GM21825 (cell line): Measurements from ENCODE around the gene WDFY1.

Source experiments
- ATAC-seq: cut with Tn5 transposase; IDR thresholded peaks from one replicate; pipeline ENCODE4 v1.9.1; 2021; ENCODE audit warnings: mild to moderate bottlenecking, moderate library complexity; ENCODE audit not compliant: unreplicated experiment

The WDFY1 gene

DNA sequence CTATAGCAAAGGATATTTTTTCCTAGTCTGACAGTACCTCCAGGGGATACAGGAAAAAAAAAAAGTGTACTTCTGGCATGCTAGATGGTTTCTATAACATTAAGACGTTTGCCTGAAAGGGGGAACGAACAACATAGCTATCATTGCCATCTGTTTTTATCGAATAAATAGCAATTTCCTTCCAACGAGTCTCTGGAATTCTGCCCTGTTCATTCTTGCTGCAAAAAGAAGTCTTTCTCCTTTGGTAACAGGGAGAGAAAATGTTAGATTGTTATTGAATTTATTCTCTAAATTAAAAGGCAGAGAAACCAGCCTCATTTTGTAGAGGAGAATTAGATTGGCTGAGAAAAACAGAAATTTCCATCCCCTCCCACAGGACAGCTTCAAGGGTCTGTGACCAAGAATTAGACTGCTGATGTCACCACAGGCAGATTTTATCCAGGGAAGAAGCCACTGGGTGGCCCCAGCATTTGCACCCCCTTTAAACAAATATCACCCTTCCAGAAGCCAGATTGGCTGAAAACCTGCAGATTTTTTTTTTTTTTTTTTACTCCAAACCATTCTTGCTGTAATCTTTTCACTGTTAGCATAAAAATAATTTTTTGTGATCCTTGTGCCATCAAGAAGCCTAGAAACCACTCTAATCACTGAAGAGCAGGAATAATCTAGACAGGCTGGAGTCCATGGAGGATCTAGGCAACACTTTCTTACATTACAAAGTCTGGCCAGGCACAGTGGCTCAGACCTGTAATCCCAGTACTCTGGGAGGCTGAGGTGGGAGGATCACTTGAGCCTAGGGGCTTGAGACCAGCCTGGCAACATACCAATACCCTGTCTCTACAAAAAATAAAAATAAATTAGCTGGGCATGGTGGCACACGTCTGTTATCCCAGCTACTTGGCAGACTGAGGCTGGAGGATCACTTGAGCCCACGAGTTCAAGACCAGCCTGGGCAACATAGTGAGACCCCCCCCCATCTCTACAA lies 12.0 kb downstream of the WDFY1 start:
- ATAC-seq: no peak

DNA sequence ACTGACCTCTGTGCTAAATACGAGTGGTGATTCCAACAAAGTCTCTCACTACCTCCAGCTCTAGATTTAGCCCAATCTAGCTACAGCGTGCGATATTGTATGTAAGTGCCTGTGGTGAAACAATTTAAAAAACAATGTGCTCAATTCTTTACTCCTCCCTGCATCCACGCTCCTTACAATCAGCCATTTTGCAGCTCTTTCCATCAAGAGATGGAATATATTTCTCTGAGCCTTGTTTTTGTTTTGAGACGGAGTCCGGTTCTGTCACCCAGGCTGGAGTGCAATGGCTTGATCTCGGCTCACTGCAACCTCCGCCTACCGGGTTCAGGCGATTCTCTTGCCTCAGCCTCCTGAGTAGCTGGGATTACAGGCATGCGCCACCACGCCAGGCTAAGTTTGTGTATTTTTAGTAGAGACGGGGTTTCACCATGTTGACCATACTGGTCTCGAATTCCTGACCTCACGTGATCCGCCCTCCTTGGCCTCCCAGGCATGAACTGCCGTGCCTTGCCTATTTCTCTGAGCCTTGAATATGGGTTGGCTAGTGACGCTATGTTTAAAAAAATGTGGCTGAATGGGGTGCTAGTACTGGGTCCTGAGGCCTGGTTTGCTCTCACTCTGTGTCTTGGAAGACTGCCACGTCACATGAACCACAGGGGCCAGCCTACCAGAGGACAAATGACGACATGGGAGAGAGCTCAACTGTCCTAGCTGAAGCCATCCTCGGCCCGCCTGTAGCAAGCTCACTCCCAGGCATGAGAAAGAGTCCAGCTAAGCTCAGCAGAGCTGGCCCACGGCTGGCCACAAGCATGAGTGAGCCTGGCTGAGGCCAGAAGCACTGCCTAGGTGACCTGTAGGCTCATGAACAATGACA lies 14.8 kb downstream of the WDFY1 start:
- no peak for ATAC-seq

DNA sequence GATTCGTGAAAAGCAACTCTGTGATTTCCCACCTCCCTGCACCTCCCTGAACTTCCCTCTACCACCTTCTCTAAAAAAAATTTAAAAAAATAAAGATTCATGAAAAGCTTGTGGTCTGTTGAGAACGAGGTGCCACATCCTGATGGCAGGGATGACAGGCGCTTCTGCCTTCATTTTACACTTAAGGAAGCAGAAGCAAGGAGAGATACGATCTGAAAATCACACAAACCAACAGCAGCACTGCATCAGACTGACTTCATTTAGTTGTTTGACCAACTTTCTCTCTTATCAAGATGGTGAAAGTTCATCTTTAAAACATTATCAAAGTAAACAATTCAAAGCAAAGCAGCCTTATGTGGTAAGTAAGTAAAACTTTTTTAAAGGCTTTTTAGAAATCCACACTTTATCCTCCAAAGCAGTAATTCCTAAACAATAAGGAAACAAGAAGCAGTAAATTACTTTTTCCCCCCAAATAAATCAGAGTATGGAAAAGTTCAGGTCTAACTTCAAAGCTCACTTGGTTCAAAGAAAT lies 15.5 kb downstream of the WDFY1 start:
- ATAC-seq: no peak

DNA sequence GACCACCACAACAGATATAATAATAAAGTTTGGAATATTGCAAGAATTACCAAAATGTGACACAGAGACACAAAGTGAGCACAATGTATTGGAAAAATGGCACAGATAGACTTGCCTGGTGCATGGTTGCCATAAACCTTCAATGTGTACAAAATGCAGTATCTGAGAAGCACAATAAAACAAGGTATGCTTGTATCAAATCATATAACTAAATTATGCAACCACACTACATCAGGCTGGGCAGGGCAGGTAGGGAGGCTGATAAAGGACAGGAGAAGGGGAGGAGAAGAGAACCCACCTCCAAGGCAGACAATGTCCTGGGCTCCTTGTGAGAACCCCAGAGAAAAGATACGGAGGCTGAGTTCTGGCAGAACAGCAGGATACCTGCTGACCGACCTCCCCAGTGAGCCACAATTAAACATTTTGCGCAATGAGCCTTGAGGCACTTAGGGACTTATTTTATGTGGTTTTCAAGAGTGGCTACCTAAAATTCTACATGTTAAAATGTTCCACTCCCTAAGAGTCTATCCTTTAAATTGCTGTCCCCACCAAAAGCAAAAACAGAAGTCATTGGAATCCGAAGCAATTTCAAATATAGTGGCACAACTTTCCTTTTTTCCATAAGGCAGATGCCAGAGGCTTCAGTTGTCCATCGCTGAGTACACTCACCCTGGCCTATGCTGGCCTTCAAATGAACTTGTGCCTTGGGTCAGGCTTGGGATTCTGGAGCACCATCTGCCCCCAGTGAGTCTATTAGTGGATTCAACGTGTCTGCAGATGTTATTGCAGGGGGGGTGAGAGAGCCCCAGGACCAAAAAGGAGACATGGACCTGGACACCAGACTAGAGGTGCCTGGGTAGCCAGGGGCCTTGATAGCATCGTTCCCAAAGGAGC lies 16.8 kb downstream of the WDFY1 start:
- ATAC-seq: no peak

DNA sequence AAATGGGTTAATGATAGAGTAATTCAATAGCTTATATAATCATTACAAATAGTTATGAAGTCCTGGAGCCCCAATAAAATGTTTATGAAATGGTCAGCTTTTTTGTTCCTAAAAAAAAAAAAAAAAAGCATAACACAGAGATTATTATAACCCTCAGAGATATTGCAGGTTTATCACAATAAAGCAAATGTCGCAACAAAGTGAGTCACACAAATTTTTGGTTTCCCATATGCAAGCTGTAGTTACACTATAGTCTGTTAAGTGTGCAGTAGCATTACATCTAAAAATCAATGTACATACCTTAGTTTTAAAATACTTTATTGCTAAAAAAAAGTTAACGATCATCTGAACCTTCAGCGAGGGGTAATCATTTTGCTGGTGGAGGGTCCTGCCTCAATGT lies 20.0 kb downstream of the WDFY1 start:
- no peak for ATAC-seq

DNA sequence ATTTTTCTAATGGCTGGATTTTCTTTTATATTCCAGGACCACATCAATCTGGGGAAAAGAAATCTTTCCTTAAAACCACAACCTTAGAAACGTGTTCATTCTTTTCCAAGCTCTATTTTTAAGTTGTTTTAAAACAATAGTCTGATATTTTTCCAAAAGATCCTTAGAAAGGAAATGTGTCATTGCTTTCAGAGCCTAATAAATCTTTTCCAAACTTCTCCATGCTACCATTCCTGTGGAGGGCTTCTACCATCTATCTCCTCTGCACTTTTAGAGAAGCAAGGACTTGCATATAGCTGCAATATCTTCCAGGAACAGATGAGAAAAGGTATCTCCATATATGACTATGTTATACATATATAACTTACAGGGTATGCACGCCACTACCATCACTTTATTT lies 21.2 kb downstream of the WDFY1 start:
- no peak for ATAC-seq

DNA sequence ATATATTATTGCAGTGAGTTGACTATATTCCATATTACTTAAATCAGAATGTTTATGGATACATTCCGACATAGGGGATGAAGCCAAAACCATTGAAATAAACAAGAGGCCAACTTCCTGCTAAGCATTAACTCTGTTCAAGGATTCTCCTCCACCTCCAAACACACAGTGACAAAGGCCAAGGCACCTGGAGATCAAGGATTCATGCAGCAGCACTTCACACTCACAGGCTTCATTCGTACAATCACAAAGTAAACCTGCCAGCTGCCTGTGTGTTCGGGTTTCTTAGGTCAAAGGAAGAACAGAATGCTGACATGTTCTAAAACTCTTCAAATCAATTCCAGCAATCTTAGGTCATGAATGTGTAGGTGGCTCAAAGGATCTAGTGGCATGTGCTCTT lies 22.8 kb downstream of the WDFY1 start:
- no peak for ATAC-seq

DNA sequence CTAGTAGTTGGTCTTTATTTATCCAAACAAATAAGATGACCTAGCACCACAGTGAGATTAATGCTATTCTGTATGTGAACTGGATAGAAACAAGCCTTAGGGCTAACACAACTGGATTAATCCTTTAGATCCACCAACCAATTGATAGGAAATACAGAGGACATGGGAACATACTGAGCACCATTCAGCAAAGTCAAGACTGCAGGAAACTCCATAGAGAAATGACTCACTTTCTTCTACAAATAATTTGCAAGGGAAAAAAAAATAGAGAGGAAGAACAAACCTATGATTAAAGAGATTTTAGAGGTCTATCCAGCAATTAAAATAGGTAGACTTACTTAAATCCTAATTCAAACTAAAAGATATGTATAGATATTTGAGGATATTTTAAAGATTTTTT lies 23.9 kb downstream of the WDFY1 start:
- no peak for ATAC-seq

DNA sequence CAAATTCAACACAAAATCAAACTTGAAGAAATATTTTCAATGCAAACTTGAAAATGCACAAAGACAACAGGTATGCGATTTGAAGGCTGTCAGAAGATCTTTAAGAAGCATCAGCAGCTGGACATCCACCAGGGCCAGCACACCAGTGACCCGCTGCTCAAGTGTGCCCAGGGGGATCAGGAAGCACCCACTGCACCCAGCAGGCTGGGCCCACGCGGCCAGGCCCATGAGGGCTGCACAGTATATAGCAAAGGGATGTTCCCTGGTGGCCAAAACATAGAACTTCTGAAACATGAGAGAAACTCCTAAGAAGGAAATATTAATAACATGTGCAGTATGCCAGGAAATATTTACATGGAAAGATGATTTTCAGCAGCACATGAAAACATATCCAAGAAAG lies 25.0 kb downstream of the WDFY1 start:
- ATAC-seq: no peak

DNA sequence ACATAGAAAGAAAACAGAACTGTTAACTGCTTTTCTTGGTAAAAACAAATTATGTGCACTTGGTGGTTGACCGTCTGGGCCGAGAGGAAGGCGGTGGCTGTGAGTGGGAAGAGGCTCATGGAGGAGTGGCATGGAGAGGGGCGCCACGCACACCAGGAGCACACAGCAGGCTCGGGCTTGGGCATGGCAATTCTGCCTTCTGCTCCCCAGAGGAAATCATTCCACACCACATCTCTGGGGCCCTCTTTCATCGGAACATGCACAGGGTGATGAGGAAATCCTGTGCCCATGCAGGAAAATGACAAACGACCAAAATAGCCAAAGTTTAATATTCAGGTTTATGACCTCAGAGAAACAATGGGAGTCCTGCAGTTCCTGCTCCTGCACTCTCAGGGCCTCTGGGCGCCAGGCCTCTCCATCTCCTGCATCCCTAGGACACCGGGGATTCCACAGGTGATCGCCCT lies 26.4 kb downstream of the WDFY1 start:
- ATAC-seq: no peak

DNA sequence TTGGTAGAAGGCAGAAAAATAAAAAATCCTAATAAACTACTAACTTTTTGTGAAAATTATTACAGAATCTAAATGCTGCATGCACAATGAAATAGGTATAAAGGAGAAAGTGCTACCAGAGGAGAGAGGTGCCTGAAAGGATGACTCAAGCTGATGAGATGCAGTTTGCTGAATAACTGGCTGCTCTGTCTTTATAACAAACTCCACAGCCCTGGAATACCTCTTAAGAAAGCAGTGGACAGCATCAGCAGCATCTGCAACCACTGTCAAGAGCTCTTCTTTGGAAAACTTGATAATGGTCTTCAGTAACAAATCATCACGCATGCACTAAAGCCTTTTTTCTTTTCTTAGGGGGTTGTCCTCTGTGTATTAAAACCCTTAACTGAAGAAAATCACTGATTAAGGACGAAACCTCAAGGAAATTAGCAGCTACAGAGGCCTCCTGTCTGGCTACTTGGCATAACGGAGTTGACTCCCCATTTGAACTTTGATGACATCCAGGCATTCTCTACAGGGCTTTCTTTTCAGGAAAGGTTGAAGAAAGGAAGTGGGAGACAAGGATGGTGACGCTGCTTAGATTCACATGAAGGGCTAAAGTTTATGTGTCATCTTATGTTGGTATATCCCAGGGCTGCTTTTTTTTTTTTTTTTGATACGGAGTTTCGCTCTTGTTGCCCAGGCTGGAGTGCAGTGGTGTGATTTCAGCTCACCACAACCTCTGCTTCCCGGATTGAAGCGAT lies 28.8 kb downstream of the WDFY1 start:
- ATAC-seq: no peak

DNA sequence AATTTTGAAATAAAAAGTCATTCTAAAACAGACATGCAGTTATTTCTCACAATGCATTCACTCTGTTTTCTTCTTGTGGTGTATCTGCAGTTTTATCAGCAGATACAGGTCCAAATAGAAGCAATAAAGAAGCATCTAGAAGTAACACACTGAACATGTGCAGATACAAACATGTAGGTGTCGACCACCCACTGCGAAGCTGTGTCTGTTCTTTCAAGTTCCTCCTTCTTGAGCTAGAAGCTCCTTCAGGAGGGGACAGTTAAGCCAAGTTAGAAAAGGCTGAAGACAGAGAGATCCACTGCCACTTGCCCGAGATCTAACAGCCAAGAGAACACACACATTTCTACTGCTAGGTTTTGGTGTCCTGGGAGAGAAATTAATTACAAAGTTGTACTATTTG lies 30.1 kb downstream of the WDFY1 start:
- ATAC-seq: no peak

DNA sequence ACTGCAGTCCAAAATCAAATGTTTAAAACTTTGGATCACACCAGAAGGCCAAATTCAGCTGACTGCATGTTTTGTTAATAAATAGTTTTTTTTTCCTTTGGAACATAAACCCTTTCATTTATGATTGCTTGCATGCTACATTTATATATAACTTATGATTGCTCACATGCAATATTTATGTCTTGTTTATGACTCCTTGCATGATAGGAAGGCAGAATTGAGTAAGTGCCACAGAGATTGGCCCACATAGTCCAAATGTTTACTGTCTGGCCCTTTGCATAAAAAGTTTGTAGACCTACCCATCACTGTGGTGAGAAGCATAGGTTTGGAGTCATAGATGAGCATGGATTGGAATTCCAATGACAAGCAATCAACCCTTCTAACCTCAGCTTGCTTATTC lies 30.8 kb downstream of the WDFY1 start:
- ATAC-seq: no peak

DNA sequence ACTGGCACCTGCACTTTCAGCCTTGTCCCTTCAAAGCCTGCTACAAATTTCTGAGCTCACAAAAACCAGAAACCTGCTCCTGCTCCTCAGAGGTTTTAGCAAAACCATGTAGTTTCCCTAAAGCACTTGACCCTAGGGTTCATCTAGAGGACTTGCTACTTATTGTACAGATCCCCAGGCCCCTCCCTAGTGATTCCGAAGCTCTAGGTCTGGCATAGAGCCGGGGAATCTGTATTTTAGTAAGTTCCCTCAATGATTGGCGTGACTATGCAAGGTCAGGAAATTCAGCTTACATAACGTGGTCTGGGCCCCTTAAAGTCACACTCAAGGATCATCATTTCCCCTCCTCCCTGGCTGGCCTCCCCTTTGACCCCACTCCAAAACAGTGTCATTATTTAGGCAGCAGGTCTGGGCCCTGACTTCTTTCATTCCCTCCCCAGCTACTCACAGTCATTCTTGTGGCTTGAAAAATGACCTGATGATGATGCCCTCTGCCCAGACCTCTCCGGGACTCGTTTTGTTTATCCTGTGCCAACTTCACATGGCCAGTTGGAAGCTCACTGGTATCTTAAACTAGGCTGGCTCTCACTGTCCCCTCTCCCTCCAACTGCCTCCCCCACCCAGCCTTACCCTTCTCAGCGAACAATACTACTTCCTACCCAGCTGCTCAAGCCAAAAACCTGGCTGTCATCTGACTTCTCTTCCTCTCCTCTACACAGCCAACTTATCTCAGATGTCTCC lies 36.0 kb downstream of the WDFY1 start:
- no peak for ATAC-seq

DNA sequence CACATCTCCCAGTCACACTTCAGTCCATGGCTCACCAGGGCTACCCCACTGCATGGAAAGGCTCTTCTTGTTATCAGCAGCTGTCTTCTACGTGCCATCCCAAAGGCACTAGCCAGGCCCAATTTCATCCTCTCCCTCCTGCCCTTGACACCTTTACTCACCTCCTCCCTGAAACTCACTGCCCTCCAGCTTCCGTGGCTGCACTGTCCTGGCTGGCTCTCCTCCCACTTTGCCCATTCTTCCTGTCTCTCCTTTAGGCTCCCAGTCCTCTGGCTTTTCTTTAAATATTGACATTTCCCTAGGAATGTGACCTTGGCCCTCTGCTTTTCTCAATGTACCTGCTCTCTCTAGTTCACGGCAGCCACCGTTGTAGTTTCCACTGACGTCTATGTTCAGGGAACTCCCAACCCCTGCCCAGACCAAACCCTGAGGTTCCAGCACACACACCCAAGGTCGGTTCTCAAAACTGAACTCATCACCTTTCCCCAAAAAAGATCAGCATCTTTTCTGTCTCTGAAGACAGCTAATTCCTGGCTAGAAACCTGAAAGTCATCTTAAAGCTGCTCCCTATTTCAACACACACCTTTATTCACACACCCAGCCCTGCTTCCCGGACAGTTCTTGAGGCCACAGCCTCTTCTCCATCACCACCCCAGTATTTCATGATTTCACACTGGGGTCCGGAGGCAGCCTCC lies 36.7 kb downstream of the WDFY1 start:
- ATAC-seq: no peak

DNA sequence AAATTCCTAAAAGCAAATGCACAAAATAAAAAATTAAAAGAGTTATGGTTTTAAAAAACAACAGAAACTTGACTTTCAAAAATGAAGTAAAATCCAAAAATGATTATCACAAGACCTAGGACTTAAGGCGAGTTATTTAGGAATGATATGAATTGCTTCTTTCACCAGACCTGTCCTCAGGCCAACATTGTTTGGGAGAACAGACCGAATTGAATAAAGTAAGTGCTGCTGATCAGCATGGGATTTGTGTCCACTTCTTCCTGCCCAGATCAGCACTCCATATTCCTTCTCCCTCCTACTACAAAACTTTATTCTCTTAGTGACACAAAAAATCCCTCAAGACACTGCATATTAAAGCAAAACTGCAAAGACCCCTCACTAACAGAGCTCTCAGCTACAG lies 39.1 kb downstream of the WDFY1 start:
- ATAC-seq: no peak

DNA sequence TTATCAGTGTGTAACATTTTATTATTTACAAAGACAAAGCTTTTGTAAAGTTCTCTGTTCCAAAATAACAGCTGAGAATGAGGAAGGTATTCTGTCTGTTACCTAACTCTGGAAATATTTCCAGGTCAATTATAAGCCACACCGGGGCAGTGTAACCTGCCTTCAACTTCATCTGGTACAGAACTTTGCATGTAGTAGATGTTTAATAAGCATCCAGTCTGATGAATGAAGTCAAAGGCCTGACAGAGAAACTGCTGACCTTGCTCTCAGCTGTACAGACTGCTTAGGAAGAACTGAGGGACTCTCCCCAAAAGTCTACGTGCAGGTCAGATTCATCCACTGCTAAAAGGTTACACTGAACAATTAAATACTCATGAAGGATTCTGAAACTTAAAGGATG lies 43.3 kb downstream of the WDFY1 start:
- ATAC-seq: peak; percentile 31

DNA sequence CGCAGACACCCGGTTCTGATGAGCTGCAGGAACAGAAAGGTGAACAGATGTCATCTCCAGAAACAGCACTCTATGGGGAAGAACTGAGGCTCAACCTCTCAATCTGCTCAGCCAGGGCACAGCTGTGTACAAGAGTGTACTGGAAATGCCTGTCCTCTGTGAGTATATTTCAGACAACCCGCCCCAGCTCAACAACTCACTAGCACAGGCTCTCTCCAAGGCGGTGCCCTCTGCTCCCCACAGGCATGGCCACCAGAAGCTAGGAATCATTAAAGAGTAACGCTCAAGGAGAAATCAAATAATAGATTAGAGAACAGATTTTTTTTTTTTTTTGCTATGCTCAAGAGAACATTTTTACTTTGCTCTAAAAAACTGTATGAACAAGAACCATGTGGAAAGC lies 43.8 kb downstream of the WDFY1 start:
- no peak for ATAC-seq

DNA sequence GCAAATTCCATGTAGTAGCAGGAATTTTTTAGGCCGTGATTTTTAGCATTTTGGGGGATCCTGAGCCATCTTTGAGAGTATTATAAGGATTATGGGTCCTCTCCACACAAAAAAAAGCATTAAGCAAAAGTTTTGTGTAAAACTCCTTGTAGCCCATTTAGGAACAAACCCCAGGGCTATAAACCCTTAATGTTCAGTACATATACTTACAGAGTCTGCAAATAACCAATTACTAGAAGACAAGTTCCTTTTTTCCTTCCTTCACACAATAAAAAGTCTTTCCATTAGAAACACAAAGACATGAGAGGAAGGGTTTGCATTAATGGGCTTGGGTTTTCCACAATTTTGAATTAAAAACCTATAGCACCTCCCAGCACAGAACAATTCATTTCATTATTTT lies 44.6 kb downstream of the WDFY1 start:
- ATAC-seq: no peak
